Posterior vena cava (tissue), 2 donors: ENCODE results near the gene ILF2. TPM values are rescaled to one million over a fixed set of nuclear protein-coding genes. Genes with fewer than 3 reads are reported as not detected.
A peak's percentile ranks its signal among the peaks of the same experiment; 100 is the strongest.

Source experiments
- DNase-seq: peaks from one replicate; pipeline ENCODE4 v3.0.0-alpha.2; 2020; ENCODE audit warnings: low spot score
- intact Hi-C, 2 donors: fragments of 100-400 bp; cut with DNase I; formaldehyde crosslinking; loops; one replicate each; pipeline versions ENCODE4 v1.14.1 to v1.14.2; 2022 to 2023
- microRNA-seq, 2 donors: library from miRNA; unstranded; fragments of <30 nt; microRNA quantifications; one replicate each; pipeline ENCODE4 v1.2.0, GENCODE V29; 2020 to 2021; ENCODE audit warnings: borderline microRNAs expressed in 2 of 2
- total RNA-seq, 2 donors: library from RNA; stranded (reverse); fragmentation: NEBNext Ultra II Directional; extraction: Animal tissue kit (Norgen Biotek cat#: 25700); gene quantifications; one replicate each; pipeline ENCODE4 v1.2.1, GENCODE V29; 2021
- donor health status: DM: yes; HTN: yes; CAD: no.
- donor health status: DM: yes; HTN: yes; CAD: no.

ILF2 gene
- total RNA-seq, 2 donors from 2014 or later, result 66.9 to 82.3 TPM

DNA sequence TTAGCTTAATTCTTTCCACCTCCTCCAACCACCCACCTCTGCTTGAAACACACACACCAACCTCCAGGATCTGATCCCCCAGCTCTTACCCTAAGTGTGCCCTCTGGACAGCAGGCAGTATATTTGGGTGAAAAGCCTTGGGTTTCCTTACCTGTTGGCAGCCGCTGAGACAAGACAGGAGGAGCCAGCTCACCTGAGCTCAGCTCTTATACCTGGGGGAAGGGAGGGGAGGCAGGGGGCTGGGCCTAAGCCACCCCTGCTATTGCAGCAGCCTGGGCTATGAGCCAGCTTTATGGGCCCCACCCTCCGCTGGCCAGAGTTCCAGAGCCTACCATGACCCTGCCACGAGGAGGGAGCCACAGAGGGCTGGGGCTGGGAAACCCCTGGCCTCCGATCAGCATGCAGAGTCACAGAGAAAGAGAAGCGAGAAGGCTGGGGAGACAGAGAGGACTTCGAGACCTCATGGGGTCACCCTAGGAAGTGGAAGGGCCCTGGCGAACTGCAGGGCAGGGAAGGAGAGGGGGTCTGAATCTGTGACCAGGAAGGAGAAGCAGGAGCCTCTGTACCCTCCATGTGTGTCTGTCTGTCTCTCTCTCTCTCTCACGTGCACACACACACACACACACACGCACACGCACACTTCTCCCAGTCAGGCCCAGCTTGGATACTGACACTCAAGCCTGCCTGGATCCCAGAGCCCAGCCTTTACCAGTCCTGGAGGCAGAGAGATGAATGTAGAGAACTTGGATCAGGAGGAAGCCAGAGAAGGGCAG lies 54.5 kb downstream of the ILF2 start, which contains the start of gene S100A14:
Gene S100A14 (minus strand): TSS at position 182 of the 773 bp plus-strand sequence. CDS start 467 bp downstream, outside the sequence.
- DNase-seq, result peak; percentile 81
- intact Hi-C loops, result loop anchor here in 1 of 2 donors (5.0 kb wide), 1 partner anchor 44 kb away; no protein-coding TSS in a partner anchor

DNA sequence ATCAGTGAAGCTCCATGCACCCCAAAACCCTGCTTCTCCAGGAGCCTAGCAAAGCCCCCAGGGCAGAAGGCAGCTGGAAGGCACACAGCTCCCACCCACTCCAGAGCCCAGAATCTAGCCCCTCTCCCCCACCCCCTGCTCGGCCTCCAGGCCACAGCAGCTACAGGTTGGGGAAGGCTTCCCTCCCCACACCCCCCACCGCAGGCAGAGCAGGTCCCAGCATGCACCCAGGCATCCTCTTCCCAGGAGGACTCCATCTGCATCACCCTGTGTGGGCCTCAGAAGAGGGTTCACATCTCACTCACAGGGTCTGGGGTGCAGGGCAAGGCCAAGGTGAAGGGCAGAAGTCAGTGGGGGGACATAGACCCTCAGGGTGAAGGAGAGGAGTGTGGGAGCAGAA lies 55.4 kb downstream of the ILF2 start:
- DNase-seq, result no peak
- intact Hi-C loops, result loop anchor here in 1 of 2 donors (5.0 kb wide), 1 partner anchor 43 kb away; no protein-coding TSS in a partner anchor

- DNase-seq, result no peak
- intact Hi-C loops, result loop anchor here (5.0 kb wide), 2 partner anchors 43 to 1783 kb away; partner anchors contain the start of gene RORC (in 1 of the 2)
Observed at GRCh38 chr1:153614906-153615305, 55.9 kb downstream of the ILF2 start.

DNA sequence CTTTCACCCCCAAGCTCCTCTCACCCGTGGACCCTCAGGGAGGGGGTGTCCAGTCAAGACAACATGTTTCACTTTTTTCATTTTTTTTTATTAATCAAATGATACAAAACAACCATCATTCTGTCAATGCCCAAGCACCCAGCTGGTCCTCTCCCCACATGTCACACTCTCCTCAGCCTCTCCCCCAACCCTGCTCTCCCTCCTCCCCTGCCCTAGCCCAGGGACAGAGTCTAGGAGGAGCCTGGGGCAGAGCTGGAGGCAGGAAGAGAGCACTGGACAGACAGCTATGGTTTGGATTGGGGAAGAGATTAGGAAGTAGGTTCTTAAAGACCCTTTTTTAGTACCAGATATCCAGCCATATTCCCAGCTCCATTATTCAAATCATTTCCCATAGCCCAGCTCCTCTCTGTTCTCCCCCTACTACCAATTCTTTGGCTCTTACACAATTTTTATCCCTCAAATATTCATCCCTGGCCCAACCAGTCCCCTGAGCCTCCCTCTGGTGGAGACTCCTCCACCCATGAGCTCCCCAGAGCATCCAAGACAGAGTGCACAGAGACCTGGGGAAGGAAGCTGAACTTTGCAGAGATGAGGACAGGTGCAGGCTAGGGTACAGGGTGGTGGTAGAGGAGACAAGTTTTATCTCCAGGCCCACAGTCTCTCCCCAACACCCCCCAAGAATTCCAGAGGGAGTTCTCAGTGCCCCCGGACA lies 56.4 kb downstream of the ILF2 start:
- intact Hi-C loops, result loop anchor here in 1 of 2 donors (5.0 kb wide), 1 partner anchor 1782 kb away; the partner anchor contains the start of gene RORC
- DNase-seq, result no peak

DNA sequence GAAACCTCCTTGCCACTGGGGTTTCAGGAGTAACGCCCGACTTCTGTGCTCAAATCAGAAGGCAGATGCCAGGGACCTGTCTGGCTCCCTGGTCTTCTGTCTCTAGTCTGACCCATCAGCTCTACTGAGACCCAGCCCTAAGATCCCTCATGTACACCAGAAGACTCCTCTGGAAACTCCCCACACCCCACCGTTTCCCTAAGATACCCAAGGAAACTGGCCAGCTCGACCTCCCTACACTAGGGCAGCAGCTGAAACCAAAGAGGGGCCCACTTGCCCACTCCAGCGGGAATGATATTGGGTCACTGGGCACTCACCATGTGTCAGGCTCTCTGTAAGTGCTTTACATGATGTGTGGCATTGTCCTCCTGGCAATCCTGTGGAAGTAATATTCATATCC lies 57.4 kb downstream of the ILF2 start:
- no peak for DNase-seq
- intact Hi-C loops, result loop anchor here in 1 of 2 donors (5.0 kb wide), 1 partner anchor 1781 kb away; the partner anchor contains the start of gene RORC

- peak; percentile 91 for DNase-seq
- intact Hi-C loops, result loop anchor here in 1 of 2 donors (5.0 kb wide), 1 partner anchor 1781 kb away; the partner anchor contains the start of gene RORC
Observed at GRCh38 chr1:153612755-153613331, 58.0 kb downstream of the ILF2 start, which contains the start of gene S100A16. Gene S100A16, minus strand, starts transcription at chr1:153613137. Its CDS starts 4,986 bp downstream, at chr1:153608151.

DNA sequence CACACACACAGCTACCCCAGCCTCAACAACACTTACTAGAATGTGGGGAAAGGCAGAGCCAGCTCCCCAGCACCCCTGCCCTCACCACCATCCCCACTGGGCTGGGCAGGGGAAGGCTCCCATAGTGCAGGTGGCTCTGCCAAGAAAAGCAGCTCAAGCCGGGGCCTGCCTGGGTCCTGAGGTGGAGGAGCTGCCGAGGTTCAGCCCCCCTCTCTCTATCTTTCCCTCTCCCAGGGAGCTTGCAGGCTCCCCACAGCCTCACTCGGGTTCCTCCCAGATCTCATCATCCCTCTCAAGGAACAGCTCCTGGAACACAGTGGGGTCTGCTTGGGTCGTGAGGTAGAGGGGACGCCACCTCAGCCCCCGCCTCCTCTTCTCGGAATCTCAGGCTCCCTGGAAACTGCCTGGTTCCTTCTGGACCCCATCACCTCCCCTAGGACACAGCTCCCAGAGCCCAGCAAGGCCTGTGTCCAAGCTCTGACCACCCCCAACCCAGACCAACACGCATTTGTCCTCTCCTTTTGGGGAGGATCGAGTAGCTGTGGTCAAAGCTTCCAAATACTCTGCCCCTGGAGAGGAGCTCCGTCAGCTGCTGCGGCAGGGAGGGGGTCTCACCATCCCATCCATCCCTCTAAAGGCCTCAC lies 58.6 kb downstream of the ILF2 start:
- peak; percentile 80 for DNase-seq
- intact Hi-C loops, result loop anchor here in 1 of 2 donors (5.0 kb wide), 1 partner anchor 1780 kb away; the partner anchor contains the start of gene RORC

Small RNA genes within 50 kb of the gene (microRNA-seq; reads per million reads assigned to microRNA genes)
- 0 reads per million in 2 donors for gene MIR8083

Other genes starting within 250 kb of the ILF2 start
- gene S100A7, start 210.3 kb downstream of the ILF2 start, total RNA-seq, result not detected
- gene S100A6, start 135.0 kb downstream of the ILF2 start, total RNA-seq, result 1,000 to 10,000 TPM; 1,174 to 1,536 TPM
- gene S100A5, start 130.1 kb downstream of the ILF2 start, total RNA-seq, result not detected
- gene S100A4, start 125.2 kb downstream of the ILF2 start, total RNA-seq, result 100 to 1,000 TPM; 286 to 472 TPM
- gene S100A3, start 121.7 kb downstream of the ILF2 start, total RNA-seq, result 1 to 10 TPM; 4.1 to 8.3 TPM
- gene S100A2, start 105.1 kb downstream of the ILF2 start, total RNA-seq, result 1 to 10 TPM; 1.5 to 3.5 TPM
- gene S100A16, start 57.9 kb downstream of the ILF2 start, total RNA-seq, result 10 to 100 TPM; 67.0 to 99.2 TPM
- gene S100A14, start 54.7 kb downstream of the ILF2 start, total RNA-seq, result not detected
- 100 to 1,000 TPM; 149 to 167 TPM for gene S100A13, start 43.5 kb downstream of the ILF2 start, total RNA-seq
- 1 to 10 TPM in 1 of 2 donors, under 1 TPM in 1; 0.74 to 1.8 TPM for gene S100A1, start 42.6 kb downstream of the ILF2 start, total RNA-seq
- gene CHTOP, start 36.9 kb downstream of the ILF2 start, total RNA-seq, result 10 to 100 TPM; 44.5 to 47.3 TPM
- 10 to 100 TPM; 30.3 to 31.2 TPM for gene SNAPIN, start 12.3 kb downstream of the ILF2 start, total RNA-seq
- 100 to 1,000 TPM; 107 to 119 TPM for gene NPR1, start 7.7 kb upstream of the ILF2 start, total RNA-seq
- gene INTS3, start 57.1 kb upstream of the ILF2 start, total RNA-seq, result 10 to 100 TPM; 41.4 to 49.0 TPM
- gene SLC27A3, start 104.4 kb upstream of the ILF2 start, total RNA-seq, result 10 to 100 TPM; 60.5 to 64.5 TPM